Mesenchymal stem cell (in vitro differentiated cells and primary cell): ENCODE results near the gene MAGIX.
"Not testable (repeated sequence)": the region's sequence is repeated elsewhere in the genome, so short reads cannot be mapped to it uniquely, and the experiment has no call there.

Experiments
- DNase-seq: peaks from one replicate; pipeline ENCODE4 v3.0.0-alpha.2; 2013
- H2AFZ ChIP-seq: one replicate; pipeline ENCODE4 v1.6.1; 2013; ENCODE audit warnings: low read depth, mild to moderate bottlenecking, control low read depth, inconsistent platforms, low read length, moderate library complexity
- H2AK5ac ChIP-seq: 2 replicates; pipeline ENCODE4 v1.6.1; 2013; ENCODE audit warnings: low read length, moderate library complexity, mild to moderate bottlenecking, inconsistent platforms; ENCODE audit not compliant: severe bottlenecking
- H2BK120ac ChIP-seq: one replicate; pipeline ENCODE4 v1.6.1; 2013; ENCODE audit warnings: low read depth, mild to moderate bottlenecking, inconsistent platforms, low read length, moderate library complexity
- H2BK12ac ChIP-seq, 2 experiments: one replicate each; pipeline ENCODE4 v1.6.1; 2013; ENCODE audit warnings: inconsistent platforms in 2 of 2, low read length in 2 of 2, mild to moderate bottlenecking in 2 of 2, moderate library complexity in 2 of 2, control low read depth in 1 of 2
- H2BK15ac ChIP-seq: one replicate; pipeline ENCODE4 v1.6.1; 2013; ENCODE audit warnings: mild to moderate bottlenecking, low read depth, inconsistent platforms; ENCODE audit not compliant: poor library complexity, severe bottlenecking
- H2BK5ac ChIP-seq: 2 replicates; pipeline ENCODE4 v1.6.1; 2013; ENCODE audit warnings: low read depth, mild to moderate bottlenecking, low read length, control low read depth, inconsistent platforms; ENCODE audit not compliant: poor library complexity, severe bottlenecking
- H3K14ac ChIP-seq, 2 experiments: one replicate each; pipeline ENCODE4 v1.6.1; 2013; ENCODE audit warnings: inconsistent platforms in 2 of 2, low read length in 2 of 2, control low read depth in 1 of 2, mild to moderate bottlenecking in 1 of 2, moderate library complexity in 1 of 2
- H3K18ac ChIP-seq, 2 experiments: one replicate each; pipeline ENCODE4 v1.6.1; 2013; ENCODE audit warnings: inconsistent platforms in 2 of 2, low read length in 2 of 2, control low read depth in 1 of 2, low read depth in 1 of 2, mild to moderate bottlenecking in 1 of 2
- H3K23ac ChIP-seq, 2 experiments: one replicate each; pipeline ENCODE4 v1.6.1; 2013; ENCODE audit warnings: inconsistent platforms in 2 of 2, low read length in 2 of 2, mild to moderate bottlenecking in 2 of 2, moderate library complexity in 2 of 2, control low read depth in 1 of 2
- H3K27ac ChIP-seq: 2 replicates; pipeline ENCODE4 v1.5.1; 2013; ENCODE audit warnings: mild to moderate bottlenecking, moderate library complexity, low read length, control low read depth, inconsistent platforms; ENCODE audit not compliant: poor library complexity, severe bottlenecking
- H3K27me3 ChIP-seq, 2 experiments: 2 replicates each; pipeline versions ENCODE4 v1.6.1 to v1.7.0; 2013; ENCODE audit warnings: low read length in 2 of 2, mild to moderate bottlenecking in 2 of 2, moderate library complexity in 2 of 2, control low read depth in 1 of 2, inconsistent platforms in 1 of 2; ENCODE audit not compliant: control insufficient read depth in 1 of 2, insufficient read depth in 1 of 2
- H3K36me3 ChIP-seq, 2 experiments: 2 replicates each; pipeline versions ENCODE4 v1.6.1 to v1.7.0; 2013; ENCODE audit warnings: low read length in 2 of 2, control low read depth in 1 of 2, inconsistent platforms in 1 of 2, low read depth in 1 of 2, mild to moderate bottlenecking in 1 of 2; ENCODE audit not compliant: insufficient read depth in 2 of 2, control insufficient read depth in 1 of 2
- H3K4ac ChIP-seq, 2 experiments: one replicate each; pipeline ENCODE4 v1.6.1; 2013; ENCODE audit warnings: inconsistent platforms in 2 of 2, low read length in 2 of 2, mild to moderate bottlenecking in 2 of 2, moderate library complexity in 2 of 2, control low read depth in 1 of 2, low read depth in 1 of 2
- H3K4me1 ChIP-seq: 2 replicates; pipeline ENCODE4 v1.6.1; 2013; ENCODE audit warnings: low read depth, low read length, control low read depth; ENCODE audit not compliant: control insufficient read depth, insufficient read depth
- H3K4me2 ChIP-seq: 2 replicates; pipeline ENCODE4 v1.6.1; 2013; ENCODE audit warnings: low read length, mild to moderate bottlenecking, inconsistent platforms; ENCODE audit not compliant: poor library complexity, severe bottlenecking
- H3K4me3 ChIP-seq, 2 experiments: 2 replicates each; pipeline versions ENCODE4 v1.5.1 to v1.7.0; 2013; ENCODE audit warnings: low read length in 2 of 2, mild to moderate bottlenecking in 2 of 2, control low read depth in 1 of 2, low read depth in 1 of 2; ENCODE audit not compliant: insufficient read depth in 1 of 2
- H3K79me1 ChIP-seq: replicated peaks from 2 replicates; pipeline ENCODE4 v1.6.1; 2013; ENCODE audit warnings: mild to moderate bottlenecking, control low read depth, low read length, inconsistent platforms; ENCODE audit not compliant: poor library complexity, severe bottlenecking
- H3K9ac ChIP-seq: 2 replicates; pipeline ENCODE4 v1.7.0; 2013; ENCODE audit warnings: mild to moderate bottlenecking, low read length, moderate library complexity
- H3K9me3 ChIP-seq: 2 replicates; pipeline ENCODE4 v1.7.0; 2013; ENCODE audit warnings: mild to moderate bottlenecking, low read length; ENCODE audit not compliant: control insufficient read depth
- H4K8ac ChIP-seq: one replicate; pipeline ENCODE4 v1.6.1; 2013; ENCODE audit warnings: inconsistent platforms, mild to moderate bottlenecking, low read length, moderate library complexity
- H4K91ac ChIP-seq: one replicate; pipeline ENCODE4 v1.6.1; 2013; ENCODE audit warnings: mild to moderate bottlenecking, low read length, inconsistent platforms
- WGBS: methylation state at CpG from one replicate; pipeline ENCODE4 v1.1.7; 2013; ENCODE audit warnings: mixed read lengths; 5-methylcytosine and 5-hydroxymethylcytosine counted together

Gene MAGIX

DNA sequence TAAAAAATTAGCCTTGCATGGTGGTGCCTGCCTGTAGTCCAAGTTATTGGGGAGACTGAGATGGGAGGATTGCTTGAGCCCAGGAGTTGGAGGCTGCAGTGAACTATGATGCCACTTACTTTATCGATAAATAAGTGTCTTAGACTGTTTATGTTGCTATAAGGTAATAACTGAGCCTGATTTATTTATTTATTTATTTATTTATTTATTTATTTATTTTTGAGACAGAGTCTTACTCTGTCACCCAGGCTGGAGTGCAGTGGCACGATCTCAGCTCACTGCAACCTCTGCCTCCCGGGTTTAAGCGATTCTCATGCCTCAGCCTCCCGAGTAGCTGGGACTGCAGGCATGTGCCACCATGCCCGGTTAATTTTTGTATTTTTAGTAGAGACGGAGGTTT lies 30.3 kb upstream of the MAGIX start:
- H3K9me3 ChIP-seq, H4K91ac ChIP-seq, H3K4me3 ChIP-seq, H3K4ac ChIP-seq, DNase-seq, H3K4me2 ChIP-seq, H3K4me1 ChIP-seq, H2BK15ac ChIP-seq, H2BK120ac ChIP-seq, H4K8ac ChIP-seq, H2AFZ ChIP-seq, H3K23ac ChIP-seq, H3K36me3 ChIP-seq, H2BK12ac ChIP-seq, H3K14ac ChIP-seq, H3K27me3 ChIP-seq, H3K18ac ChIP-seq, H2BK5ac ChIP-seq, H3K27ac ChIP-seq, H2AK5ac ChIP-seq, H3K9ac ChIP-seq, H3K79me1 ChIP-seq: not testable (repeated sequence)
- no CpG with 5 or more reads among the region's 7 CpGs for WGBS

DNA sequence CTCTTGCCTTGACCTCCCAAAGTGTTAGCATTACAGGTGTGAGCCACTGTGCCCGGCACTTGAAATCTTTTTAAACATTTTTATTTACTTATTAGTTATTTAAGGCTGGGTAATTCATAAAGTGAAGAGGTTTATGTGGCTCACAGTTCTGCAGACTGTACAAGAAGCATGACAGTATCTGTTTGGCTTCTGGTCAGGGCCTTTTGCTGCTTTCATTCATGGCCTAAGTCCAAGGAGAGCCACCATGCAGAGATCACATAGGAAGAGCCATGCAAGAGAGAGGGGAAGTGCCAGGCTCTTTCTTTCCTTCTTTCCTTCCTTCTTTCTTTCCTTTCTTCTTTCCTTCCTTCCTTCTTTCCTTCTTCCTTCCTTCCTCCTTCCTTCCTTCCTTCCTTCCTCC lies 28.8 kb upstream of the MAGIX start:
- Histone ChIP-seq H2BK15ac (no peak overlapping the region), H3K23ac (no peak overlapping the region), H3K36me3 (no peaks in the 10 kb centered on the region), H3K4me2 (no peak overlapping the region), H4K91ac (no peak overlapping the region), H3K4me3 (no peak overlapping the region), H2BK5ac (no peak overlapping the region), H2AFZ (no peak overlapping the region), H2BK120ac (no peak overlapping the region), H3K9ac (no peak overlapping the region), H3K4ac (no peak overlapping the region), H3K79me1 (no peaks in the 10 kb centered on the region), H3K27ac (no peak overlapping the region), H3K27me3 (no peaks in the 10 kb centered on the region), H3K14ac (no peak overlapping the region), H3K9me3 (no peaks in the 10 kb centered on the region), H3K4me1 (no peaks in the 10 kb centered on the region), H2BK12ac (no peak overlapping the region), H2AK5ac (no peak overlapping the region), H4K8ac (no peak overlapping the region), H3K18ac (no peak overlapping the region)
- DNase-seq, result no peak
- WGBS, result no CpG with 5 or more reads among the region's 1 CpG

DNA sequence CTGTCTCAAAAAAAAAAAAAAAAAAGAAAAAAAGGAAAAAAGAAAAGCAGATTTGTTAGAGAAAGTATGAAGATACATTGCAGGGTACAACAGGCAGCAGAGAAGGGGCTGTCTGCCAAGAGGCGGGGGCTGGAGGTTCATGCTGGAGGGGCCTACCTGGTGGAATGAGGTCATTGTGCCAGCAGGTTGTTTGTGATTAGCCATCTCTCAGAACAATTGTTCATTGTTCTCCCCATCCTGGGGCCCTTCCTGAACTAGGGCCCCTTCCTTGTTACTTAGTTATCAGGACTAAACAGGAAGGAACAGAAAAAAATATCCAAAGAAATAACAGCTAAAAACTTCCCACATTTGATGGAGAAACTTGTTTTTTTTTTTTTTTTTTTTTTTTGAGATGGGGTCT lies 25.1 kb upstream of the MAGIX start:
- Histone ChIP-seq H3K4me3 (no peak overlapping the region), H3K36me3 (no peaks in the 10 kb centered on the region), H3K9ac (no peak overlapping the region), H3K9me3 (peaks cover 21% of the 10 kb centered on the region), H3K27me3 (no peaks in the 10 kb centered on the region), H3K4ac (no peak overlapping the region), H2BK120ac (no peak overlapping the region), H3K4me2 (no peak overlapping the region), H2AK5ac (no peak overlapping the region), H2BK15ac (no peak overlapping the region), H2BK5ac (no peak overlapping the region), H4K91ac (no peak overlapping the region), H3K27ac (no peak overlapping the region), H2AFZ (no peak overlapping the region), H2BK12ac (no peak overlapping the region), H3K4me1 (no peaks in the 10 kb centered on the region), H3K23ac (no peak overlapping the region), H4K8ac (no peak overlapping the region), H3K79me1 (no peaks in the 10 kb centered on the region), H3K18ac (no peak overlapping the region), H3K14ac (no peak overlapping the region)
- no peak for DNase-seq
- no CpG with 5 or more reads among the region's 1 CpG for WGBS

DNA sequence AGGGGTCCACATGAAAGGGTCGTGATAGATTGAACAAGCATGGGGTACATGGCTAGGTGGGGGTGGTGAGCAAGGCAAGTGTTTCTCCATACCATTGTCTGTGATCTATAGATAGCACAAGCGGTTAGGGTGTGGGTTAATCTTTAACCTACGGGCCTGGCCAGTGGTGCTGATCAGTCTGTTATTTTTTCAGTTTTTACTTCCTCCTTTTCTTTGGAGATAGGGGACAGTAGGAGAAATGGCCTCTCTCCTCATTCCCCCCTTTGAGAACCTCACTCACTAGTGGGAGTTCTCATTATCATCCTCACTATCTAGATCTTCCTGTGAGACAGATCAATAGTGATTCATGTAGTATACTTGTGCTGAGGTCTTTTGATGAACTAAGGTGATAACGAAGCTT lies 22.8 kb upstream of the MAGIX start:
- H3K4me2 ChIP-seq, result no peak overlapping the region
- no peak for DNase-seq
- no peaks in the 10 kb centered on the region for H3K27me3 ChIP-seq
- H3K14ac ChIP-seq, result no peak overlapping the region
- no peak overlapping the region for H3K9ac ChIP-seq
- no peak overlapping the region for H3K4ac ChIP-seq
- no peak overlapping the region for H2BK12ac ChIP-seq
- 91% methylated on average over 1 of the region's 4 CpGs for WGBS
- H2BK120ac ChIP-seq, result no peak overlapping the region
- H4K91ac ChIP-seq, result no peak overlapping the region
- H3K79me1 ChIP-seq, result no peaks in the 10 kb centered on the region
- no peak overlapping the region for H2BK5ac ChIP-seq
- no peak overlapping the region for H2AFZ ChIP-seq
- no peak overlapping the region for H2AK5ac ChIP-seq
- H2BK15ac ChIP-seq, result no peak overlapping the region
- no peaks in the 10 kb centered on the region for H3K4me1 ChIP-seq
- no peak overlapping the region for H3K18ac ChIP-seq
- H3K36me3 ChIP-seq, result no peaks in the 10 kb centered on the region
- H3K9me3 ChIP-seq, result peaks cover 21% of the 10 kb centered on the region
- H3K4me3 ChIP-seq, result no peak overlapping the region
- no peak overlapping the region for H3K23ac ChIP-seq
- no peak overlapping the region for H3K27ac ChIP-seq
- H4K8ac ChIP-seq, result no peak overlapping the region
